ENCODE results near the gene PTPRF. TPM values are rescaled to one million over a fixed set of nuclear protein-coding genes. Genes with fewer than 3 reads are reported as not detected.

The PTPRF gene
- total and polyA plus RNA-seq, 3 donors from 2014 or later: 43.1 to 51.0 (median 45.4) TPM

- TF ChIP-seq, protein P1, sequence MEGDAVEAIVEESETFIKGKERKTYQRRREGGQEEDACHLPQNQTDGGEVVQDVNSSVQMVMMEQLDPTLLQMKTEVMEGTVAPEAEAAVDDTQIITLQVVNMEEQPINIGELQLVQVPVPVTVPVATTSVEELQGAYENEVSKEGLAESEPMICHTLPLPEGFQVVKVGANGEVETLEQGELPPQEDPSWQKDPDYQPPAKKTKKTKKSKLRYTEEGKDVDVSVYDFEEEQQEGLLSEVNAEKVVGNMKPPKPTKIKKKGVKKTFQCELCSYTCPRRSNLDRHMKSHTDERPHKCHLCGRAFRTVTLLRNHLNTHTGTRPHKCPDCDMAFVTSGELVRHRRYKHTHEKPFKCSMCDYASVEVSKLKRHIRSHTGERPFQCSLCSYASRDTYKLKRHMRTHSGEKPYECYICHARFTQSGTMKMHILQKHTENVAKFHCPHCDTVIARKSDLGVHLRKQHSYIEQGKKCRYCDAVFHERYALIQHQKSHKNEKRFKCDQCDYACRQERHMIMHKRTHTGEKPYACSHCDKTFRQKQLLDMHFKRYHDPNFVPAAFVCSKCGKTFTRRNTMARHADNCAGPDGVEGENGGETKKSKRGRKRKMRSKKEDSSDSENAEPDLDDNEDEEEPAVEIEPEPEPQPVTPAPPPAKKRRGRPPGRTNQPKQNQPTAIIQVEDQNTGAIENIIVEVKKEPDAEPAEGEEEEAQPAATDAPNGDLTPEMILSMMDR (IDR thresholded peaks at IDR 0.05): no peak
- TF ChIP-seq POLR2A (IDR thresholded peaks at IDR 0.05): no peak
- Histone ChIP-seq H3K27ac (no peak overlapping the region), H3K4me3 (peak overlapping the region in 1 of 2 donors; percentile 75), H3K27me3 (no peaks in the 10 kb centered on the region), H3K9me3 (no peaks in the 10 kb centered on the region), H3K36me3 (ENCODE audit: low read depth, missing control alignments) (no peaks in the 10 kb centered on the region), H3K4me1 (peaks cover 11% of the 10 kb centered on the region)
- intact Hi-C loops (cut with DNase I; ENCODE audit: low total_unique reads): no loop called here
- WGBS, 2 donors: 13 to 22% methylated on average over 6 of the region's 6 CpGs
- no peak for DNase-seq
Observed at GRCh38 chr1:43651188-43651587, 120.5 kb downstream of the PTPRF start.

GRCh38 chr1:43651902-43652301 is 121.2 kb downstream of the PTPRF start:
- Histone ChIP-seq H3K27ac (no peak overlapping the region), H3K4me3 (no peak overlapping the region), H3K36me3 (ENCODE audit: low read depth, missing control alignments) (no peaks in the 10 kb centered on the region), H3K27me3 (no peaks in the 10 kb centered on the region), H3K4me1 (peaks cover 11% of the 10 kb centered on the region), H3K9me3 (no peaks in the 10 kb centered on the region)
- 34 to 41% methylated on average over 3 of the region's 3 CpGs for WGBS, 2 donors
- intact Hi-C loops (cut with DNase I; ENCODE audit: low total_unique reads): no loop called here
- no peak for TF ChIP-seq POLR2A (IDR thresholded peaks at IDR 0.05)
- TF ChIP-seq, protein P1 (IDR thresholded peaks at IDR 0.05): no peak
- no peak for DNase-seq

GRCh38 chr1:43653339-43653738 is 122.7 kb downstream of the PTPRF start:
- Histone ChIP-seq H3K36me3 (ENCODE audit: low read depth, missing control alignments) (no peaks in the 10 kb centered on the region), H3K27ac (no peak overlapping the region)

DNA sequence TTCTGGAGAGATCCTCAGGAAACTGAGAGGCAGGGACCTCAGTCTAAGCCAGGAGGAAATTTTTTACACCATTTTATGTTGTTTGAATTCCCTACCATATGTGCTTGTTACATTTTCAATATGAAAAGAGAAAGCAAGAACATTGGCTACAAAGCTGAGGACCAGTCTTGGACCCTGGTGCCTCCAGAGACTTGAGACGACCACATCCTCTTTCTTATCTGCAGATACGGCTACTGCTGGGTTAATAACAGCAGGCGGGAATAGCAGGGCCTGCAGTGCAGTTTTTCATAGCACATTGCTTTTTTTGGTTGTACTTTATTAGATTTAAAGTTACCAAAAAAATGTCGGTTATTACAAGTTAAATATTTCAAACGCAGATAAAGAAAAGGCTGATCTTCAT is 123.2 kb downstream of the PTPRF start:
- no peaks in the 10 kb centered on the region for H3K27me3 ChIP-seq
- H3K36me3 ChIP-seq (ENCODE audit: low read depth, missing control alignments): no peaks in the 10 kb centered on the region
- intact Hi-C loops (cut with DNase I; ENCODE audit: low total_unique reads): no loop called here
- peaks cover 11% of the 10 kb centered on the region for H3K4me1 ChIP-seq
- no peak for TF ChIP-seq POLR2A (IDR thresholded peaks at IDR 0.05)
- TF ChIP-seq, protein P1 (IDR thresholded peaks at IDR 0.05): no peak
- no peak overlapping the region for H3K27ac ChIP-seq
- no peak overlapping the region for H3K4me3 ChIP-seq
- WGBS, 2 donors: 60 to 62% methylated on average over 5 of the region's 5 CpGs
- DNase-seq: no peak
- H3K9me3 ChIP-seq: no peaks in the 10 kb centered on the region

More at GRCh38 chr1:43653339-43653738, 122.7 kb downstream of the PTPRF start:
- H3K27me3 ChIP-seq: no peaks in the 10 kb centered on the region
- TF ChIP-seq, protein P1 (IDR thresholded peaks at IDR 0.05): no peak
- TF ChIP-seq POLR2A (IDR thresholded peaks at IDR 0.05): no peak
- peak; percentile 53 for DNase-seq
- H3K4me3 ChIP-seq: no peak overlapping the region
- H3K9me3 ChIP-seq: no peaks in the 10 kb centered on the region
- 66% methylated on average over 3 of the region's 3 CpGs for WGBS, 2 donors
- intact Hi-C loops (cut with DNase I; ENCODE audit: low total_unique reads): no loop called here
- H3K4me1 ChIP-seq: peaks cover 11% of the 10 kb centered on the region

DNA sequence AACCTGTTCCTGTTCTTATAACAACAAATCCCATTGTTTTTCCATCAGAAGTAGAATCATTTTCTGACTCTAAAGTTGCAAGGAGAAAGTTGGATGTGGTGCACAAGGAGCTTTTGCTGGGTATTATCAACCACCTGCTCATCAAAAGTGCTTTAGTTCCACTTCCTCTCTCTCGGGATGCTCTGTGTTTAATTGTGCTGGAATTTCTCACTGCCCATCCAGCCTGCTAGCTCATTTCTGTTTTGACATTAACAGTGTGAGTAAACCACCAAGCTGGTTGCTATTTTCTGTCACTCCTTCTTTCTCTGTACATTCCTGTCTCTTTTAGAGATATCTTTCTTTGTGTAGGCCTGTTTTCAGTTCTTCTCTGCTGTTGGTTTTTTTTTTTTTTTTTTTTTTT is 125.3 kb downstream of the PTPRF start:
- no peaks in the 10 kb centered on the region for H3K9me3 ChIP-seq
- no peak for TF ChIP-seq POLR2A (IDR thresholded peaks at IDR 0.05)
- TF ChIP-seq, protein P1 (IDR thresholded peaks at IDR 0.05): no peak
- peaks cover 8% of the 10 kb centered on the region for H3K4me1 ChIP-seq
- H3K27me3 ChIP-seq: no peaks in the 10 kb centered on the region
- no peaks in the 10 kb centered on the region for H3K36me3 ChIP-seq (ENCODE audit: low read depth, missing control alignments)
- DNase-seq: no peak
- no peak overlapping the region for H3K4me3 ChIP-seq
- H3K27ac ChIP-seq: no peak overlapping the region
- intact Hi-C loops (cut with DNase I; ENCODE audit: low total_unique reads): no loop called here
- WGBS, 2 donors: 59 to 67% methylated on average over 1 of the region's 1 CpG
